Measurements from ENCODE around the gene C20orf141. TPM values are rescaled to one million over a fixed set of nuclear protein-coding genes. Genes with fewer than 3 reads are reported as not detected.

The C20orf141 gene
- total RNA-seq, 1 donor from 2014 or later: not detected

GRCh38 chr20:2816030-2816582 is 1.3 kb downstream of the C20orf141 start, which contains the start of gene TMEM239:
TSS of gene TMEM239 (plus strand) at chr20:2816364. CDS start at chr20:2816555, 191 bp downstream.
- DNase-seq (ENCODE audit: low read depth) (no peak), FAIRE-seq (no peak)
- H3K27me3 ChIP-seq (ENCODE audit: control insufficient read depth, insufficient read depth, low read length): peaks cover 1% of the 10 kb centered on the region
- H3K4me3 ChIP-seq (ENCODE audit: low read depth, low read length): no peak within 1 kb of the TSS
- no peak for TF ChIP-seq CTCF (IDR thresholded peaks at IDR 0.05; ENCODE audit: insufficient read depth, low read length, severe bottlenecking)
- no peaks in the 10 kb centered on the region for H3K36me3 ChIP-seq (ENCODE audit: control insufficient read depth, insufficient read depth, low read length)

DNA sequence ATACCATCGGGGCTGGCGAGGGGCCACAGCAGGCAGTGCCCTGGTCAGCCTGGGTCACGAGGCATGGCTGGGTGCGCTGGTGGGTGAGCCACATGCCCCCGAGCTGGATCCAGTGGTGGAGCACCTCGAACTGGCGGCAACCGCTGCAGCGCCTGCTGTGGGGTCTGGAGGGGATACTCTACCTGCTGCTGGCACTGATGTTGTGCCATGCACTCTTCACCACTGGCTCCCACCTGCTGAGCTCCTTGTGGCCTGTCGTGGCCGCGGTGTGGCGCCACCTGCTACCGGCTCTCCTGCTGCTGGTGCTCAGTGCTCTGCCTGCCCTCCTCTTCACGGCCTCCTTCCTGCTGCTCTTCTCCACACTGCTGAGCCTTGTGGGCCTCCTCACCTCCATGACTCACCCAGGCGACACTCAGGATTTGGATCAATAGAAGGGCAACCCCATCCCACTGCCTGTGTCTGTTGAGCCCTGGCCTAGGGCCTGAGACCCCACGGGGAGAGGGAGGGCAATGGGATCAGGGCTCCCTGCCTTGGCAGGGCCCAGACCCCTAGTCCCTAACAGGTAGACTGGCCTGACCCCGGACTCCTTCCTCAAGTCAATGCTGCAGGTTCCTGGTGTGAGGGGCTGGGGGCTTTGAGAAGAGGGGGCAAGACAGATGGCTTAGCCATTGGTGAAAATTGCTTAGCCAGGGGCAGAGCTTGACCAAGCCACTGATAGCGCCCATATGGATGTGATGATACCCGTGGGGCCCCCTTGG is 2.0 kb downstream of the C20orf141 start:
- Histone ChIP-seq H3K27me3 (ENCODE audit: control insufficient read depth, insufficient read depth, low read length) (peaks cover 1% of the 10 kb centered on the region), H3K4me3 (ENCODE audit: low read depth, low read length) (no peak overlapping the region), H3K36me3 (ENCODE audit: control insufficient read depth, insufficient read depth, low read length) (no peaks in the 10 kb centered on the region)
- no peak for DNase-seq (ENCODE audit: low read depth)
- no peak for TF ChIP-seq CTCF (IDR thresholded peaks at IDR 0.05; ENCODE audit: insufficient read depth, low read length, severe bottlenecking)
- FAIRE-seq: no peak

- TF ChIP-seq CTCF (IDR thresholded peaks at IDR 0.05; ENCODE audit: insufficient read depth, low read length, severe bottlenecking): no peak
- no peak for FAIRE-seq
- peaks cover 4% of the 10 kb centered on the region for H3K27me3 ChIP-seq (ENCODE audit: control insufficient read depth, insufficient read depth, low read length)
- H3K36me3 ChIP-seq (ENCODE audit: control insufficient read depth, insufficient read depth, low read length): no peaks in the 10 kb centered on the region
- DNase-seq (ENCODE audit: low read depth): no peak
- no peak overlapping the region for H3K4me3 ChIP-seq (ENCODE audit: low read depth, low read length)
Observed at GRCh38 chr20:2817341-2817726, 2.5 kb downstream of the C20orf141 start.

DNA sequence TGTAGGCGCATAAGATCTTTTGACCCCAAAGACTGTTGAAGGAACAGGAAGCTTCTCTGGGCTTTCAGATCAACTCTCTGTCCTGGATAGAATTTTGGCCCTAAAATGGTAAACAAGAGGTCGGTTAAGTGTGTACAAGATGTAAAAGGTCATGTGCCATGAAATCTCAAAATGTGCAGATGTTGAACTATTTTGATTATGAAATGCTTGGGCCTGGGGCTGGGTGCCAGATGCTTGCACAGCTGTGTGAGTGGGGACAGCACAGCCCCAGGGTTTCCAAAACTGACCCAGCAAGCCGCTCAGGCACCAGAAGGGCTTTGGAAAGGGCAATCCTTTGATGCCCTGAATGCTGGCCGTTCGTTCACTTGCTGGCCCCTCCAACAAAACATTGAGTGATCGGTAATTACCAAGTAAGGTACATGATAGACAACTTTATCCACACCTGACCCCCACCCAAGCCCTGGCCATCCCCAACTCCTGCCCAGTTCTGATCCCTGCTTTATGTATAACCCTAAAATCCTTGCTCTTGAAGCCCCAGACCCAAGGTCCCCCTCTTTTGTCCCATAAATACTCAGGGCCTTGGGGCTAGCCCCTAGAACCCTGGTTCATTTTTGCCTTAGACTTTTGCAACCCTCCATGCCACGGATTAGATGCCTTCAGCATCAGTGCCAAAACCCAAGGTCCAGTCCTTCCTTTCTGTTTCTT is 3.3 kb downstream of the C20orf141 start:
- Histone ChIP-seq H3K4me3 (ENCODE audit: low read depth, low read length) (no peak overlapping the region), H3K27me3 (ENCODE audit: control insufficient read depth, insufficient read depth, low read length) (peaks cover 5% of the 10 kb centered on the region), H3K36me3 (ENCODE audit: control insufficient read depth, insufficient read depth, low read length) (no peaks in the 10 kb centered on the region)
- DNase-seq (ENCODE audit: low read depth): no peak
- TF ChIP-seq CTCF (IDR thresholded peaks at IDR 0.05; ENCODE audit: insufficient read depth, low read length, severe bottlenecking): no peak
- FAIRE-seq: no peak

GRCh38 chr20:2820084-2820895 is 5.5 kb downstream of the C20orf141 start:
- FAIRE-seq: no peak
- no peak for DNase-seq (ENCODE audit: low read depth)
- Histone ChIP-seq H3K4me3 (ENCODE audit: low read depth, low read length) (no peak overlapping the region), H3K27me3 (ENCODE audit: control insufficient read depth, insufficient read depth, low read length) (peaks cover 5% of the 10 kb centered on the region), H3K36me3 (ENCODE audit: control insufficient read depth, insufficient read depth, low read length) (no peaks in the 10 kb centered on the region)
- no peak for TF ChIP-seq CTCF (IDR thresholded peaks at IDR 0.05; ENCODE audit: insufficient read depth, low read length, severe bottlenecking)
